ENCODE data around the gene PLA2G5. TPM values are rescaled to one million over a fixed set of nuclear protein-coding genes. Genes with fewer than 3 reads are reported as not detected.

The PLA2G5 gene
- polyA plus RNA-seq, 1 donor (not counting 4 experiments of a cell fraction or from before 2014, with no cell fraction given) = 0.16 TPM

- H3K27me3 ChIP-seq (ENCODE audit: control insufficient read depth, extremely low read depth, insufficient read depth, low read length) = no peaks in the 10 kb centered on the region
- dilution Hi-C loops (cut with MboI; ENCODE audit: extremely low pct_ligation_motif_present, low sequenced_read_pairs) = no loop called here
- FAIRE-seq = no peak
- H3K79me2 ChIP-seq (ENCODE audit: control insufficient read depth, insufficient read depth, low read length) = no peaks in the 10 kb centered on the region
- H3K9me3 ChIP-seq (ENCODE audit: control insufficient read depth, low read depth, low read length) = no peaks in the 10 kb centered on the region
- H3K4me1 ChIP-seq (ENCODE audit: control insufficient read depth, extremely low read depth, insufficient read depth, low read length) = peaks cover 16% of the 10 kb centered on the region
- H3K9me1 ChIP-seq (ENCODE audit: control insufficient read depth, extremely low read depth, insufficient read depth, low read length) = no peaks in the 10 kb centered on the region
- H3K4me2 ChIP-seq (ENCODE audit: control insufficient read depth, extremely low read depth, insufficient read depth, low read depth, low read length) = no peak overlapping the region
- H2AFZ ChIP-seq (ENCODE audit: control insufficient read depth, low read length) = no peak overlapping the region
- TF ChIP-seq EZH2 (IDR thresholded peaks at IDR 0.05; ENCODE audit: low read length) = no peak
- no peak for TF ChIP-seq CTCF (optimal IDR thresholded peaks at IDR 0.05 in 1 of 3, IDR thresholded peaks at IDR 0.05 in 1 of 3, conservative IDR thresholded peaks at IDR 0.05 in 1 of 3; ENCODE audit: extremely low read depth in 1 of 3, insufficient read depth in 2 of 3, low read length in 3 of 3)
- no peak for DNase-seq (ENCODE audit: low read depth, low spot score)
- H4K20me1 ChIP-seq (ENCODE audit: control insufficient read depth, extremely low read depth, insufficient read depth, low read length) = no peaks in the 10 kb centered on the region
- H3K9ac ChIP-seq (ENCODE audit: control insufficient read depth, extremely low read depth, insufficient read depth, low read length) = no peak overlapping the region
- no peaks in the 10 kb centered on the region for H3K36me3 ChIP-seq (ENCODE audit: control insufficient read depth in 2 of 2, extremely low read depth in 1 of 2, insufficient read depth in 2 of 2, low read length in 2 of 2)
- H3K4me3 ChIP-seq (ENCODE audit: control insufficient read depth in 2 of 3, extremely low read depth in 1 of 3, insufficient read depth in 2 of 3, low read depth in 1 of 3, low read length in 3 of 3) = no peak overlapping the region
- H3K27ac ChIP-seq (ENCODE audit: control insufficient read depth, insufficient read depth, low read length) = no peak overlapping the region
Measured at GRCh38 chr1:20032425-20032824, 37.6 kb upstream of the PLA2G5 start.

DNA sequence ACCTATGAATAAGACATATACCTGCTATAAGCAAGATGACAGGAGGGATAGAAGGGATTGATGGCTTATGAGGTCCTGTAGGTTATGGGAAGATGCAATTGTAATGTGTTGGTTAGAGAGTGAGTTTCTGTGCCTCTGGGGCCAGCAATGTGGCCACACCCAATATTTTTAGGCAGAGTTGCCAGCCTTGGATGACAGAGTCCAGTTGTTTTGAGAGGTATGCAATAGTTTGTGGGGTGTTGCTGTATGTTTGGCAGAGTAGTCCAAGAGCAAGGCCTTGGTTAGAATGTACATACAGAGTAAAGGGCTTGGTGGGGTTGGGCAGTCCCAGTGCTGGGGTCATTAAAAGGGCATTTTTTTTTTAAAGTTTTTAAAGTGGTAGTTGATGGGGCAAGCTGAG, 36.6 kb upstream of the PLA2G5 start:
- no peak for FAIRE-seq
- dilution Hi-C loops (cut with MboI; ENCODE audit: extremely low pct_ligation_motif_present, low sequenced_read_pairs) = no loop called here
- H2AFZ ChIP-seq (ENCODE audit: control insufficient read depth, low read length) = no peak overlapping the region

More for the DNA sequence above, 36.6 kb upstream of the PLA2G5 start:
- TF ChIP-seq CTCF (optimal IDR thresholded peaks at IDR 0.05 in 1 of 3, IDR thresholded peaks at IDR 0.05 in 1 of 3, conservative IDR thresholded peaks at IDR 0.05 in 1 of 3; ENCODE audit: extremely low read depth in 1 of 3, insufficient read depth in 2 of 3, low read length in 3 of 3) (no peak), EZH2 (IDR thresholded peaks at IDR 0.05; ENCODE audit: low read length) (no peak)
- Histone ChIP-seq H3K27ac (ENCODE audit: control insufficient read depth, insufficient read depth, low read length) (no peak overlapping the region), H4K20me1 (ENCODE audit: control insufficient read depth, extremely low read depth, insufficient read depth, low read length) (no peaks in the 10 kb centered on the region), H3K9me3 (ENCODE audit: control insufficient read depth, low read depth, low read length) (no peaks in the 10 kb centered on the region), H3K4me3 (ENCODE audit: control insufficient read depth in 2 of 3, extremely low read depth in 1 of 3, insufficient read depth in 2 of 3, low read depth in 1 of 3, low read length in 3 of 3) (no peak overlapping the region), H3K9me1 (ENCODE audit: control insufficient read depth, extremely low read depth, insufficient read depth, low read length) (no peaks in the 10 kb centered on the region), H3K4me1 (ENCODE audit: control insufficient read depth, extremely low read depth, insufficient read depth, low read length) (peaks cover 26% of the 10 kb centered on the region), H3K4me2 (ENCODE audit: control insufficient read depth, extremely low read depth, insufficient read depth, low read depth, low read length) (no peak overlapping the region), H3K79me2 (ENCODE audit: control insufficient read depth, insufficient read depth, low read length) (no peaks in the 10 kb centered on the region), H3K9ac (ENCODE audit: control insufficient read depth, extremely low read depth, insufficient read depth, low read length) (no peak overlapping the region), H3K27me3 (ENCODE audit: control insufficient read depth, extremely low read depth, insufficient read depth, low read length) (no peaks in the 10 kb centered on the region), H3K36me3 (ENCODE audit: control insufficient read depth in 2 of 2, extremely low read depth in 1 of 2, insufficient read depth in 2 of 2, low read length in 2 of 2) (no peaks in the 10 kb centered on the region)
- DNase-seq (ENCODE audit: low read depth, low spot score) = no peak

Data from keratinocyte (primary cell).